GM12878 (cell line): ENCODE data around the gene SUSD5. TPM values are rescaled to one million over a fixed set of nuclear protein-coding genes. Genes with fewer than 3 reads are reported as not detected.

Experiments used
- ATAC-seq: fragments of 200-7000 bp; cut with Tn5 transposase; 3 replicates; pipeline ENCODE4 v1.9.1; 2020; ENCODE audit warnings: mild to moderate bottlenecking, moderate library complexity
- BruUV-seq: library from RNA; stranded (reverse); fragments of 400-500 nt; replicated peaks from 2 replicates; lab custom pipeline; 2021; lab: Mats Ljungman, UMichigan
- CTCF ChIA-PET: fragments of 300-600 bp; sonication (Branson Sonifier 250); formaldehyde crosslinking; extraction: SDS; loops from one replicate; lab custom pipeline; 2021; ENCODE audit warnings: inconsistent platforms; lab: Yijun Ruan, JAX
- POLR2A ChIA-PET: fragments of 350-600 bp; formaldehyde crosslinking; extraction: SDS; loops from one replicate; lab custom pipeline; 2021; ENCODE audit warnings: inconsistent platforms; lab: Charles Lee
- RAD21 ChIA-PET: fragments of 300-600 bp; sonication (Branson Sonifier 250); formaldehyde crosslinking; loops from one replicate; lab custom pipeline; 2023; ENCODE audit warnings: antibody characterized with exemption; ENCODE audit not compliant: unreplicated experiment; lab: Charles Lee
- SMC1A ChIA-PET: fragments of 300-600 bp; sonication (Branson Sonifier 250); formaldehyde crosslinking; loops from one replicate; lab custom pipeline; 2023; ENCODE audit not compliant: unreplicated experiment, uncharacterized antibody; lab: Charles Lee
- DNase-seq: peaks from one replicate; pipeline ENCODE4 v3.0.0-alpha.2; 2011; ENCODE audit warnings: low read depth, low spot score
- FAIRE-seq: peaks from 3 replicates; lab custom pipeline; 2011; peaks lifted over from hg19 to GRCh38; lab: Jason Lieb, UNC
- H2AFZ ChIP-seq: 2 replicates; pipeline ENCODE4 v1.6.0; 2011; ENCODE audit warnings: low read depth, low read length, control low read depth; ENCODE audit not compliant: control insufficient read depth
- H3K27ac ChIP-seq: 2 replicates; pipeline ENCODE4 v1.5.1; 2011; ENCODE audit warnings: control low read depth; ENCODE audit not compliant: control insufficient read depth, insufficient read depth
- H3K27me3 ChIP-seq, 2 experiments: replicated peaks in 1 of 2; 2 replicates each; pipeline versions ENCODE4 v1.6.0 to v1.6.1; 2011; ENCODE audit warnings: low read length in 1 of 2; ENCODE audit not compliant: control insufficient read depth in 2 of 2, insufficient read depth in 2 of 2
- H3K36me3 ChIP-seq, 2 experiments: 2 replicates each; pipeline ENCODE4 v1.5.1; 2011; ENCODE audit warnings: low read length in 1 of 2; ENCODE audit not compliant: control insufficient read depth in 2 of 2, insufficient read depth in 2 of 2
- H3K4me1 ChIP-seq: 2 replicates; pipeline ENCODE4 v1.6.1; 2011; ENCODE audit warnings: mild to moderate bottlenecking, low read length, moderate library complexity, mixed read lengths; ENCODE audit not compliant: control insufficient read depth, insufficient read depth
- H3K4me2 ChIP-seq: 2 replicates; pipeline ENCODE4 v1.6.0; 2011; ENCODE audit warnings: control low read depth; ENCODE audit not compliant: control insufficient read depth, insufficient read depth
- H3K4me3 ChIP-seq: fragments of 200-600 bp; sonication (generic); 2 replicates; pipeline ENCODE4 v1.5.1; 2016
- H3K79me2 ChIP-seq: 2 replicates; pipeline ENCODE4 v1.6.0; 2011; ENCODE audit warnings: low read length; ENCODE audit not compliant: control insufficient read depth, insufficient read depth
- H3K9ac ChIP-seq: 2 replicates; pipeline ENCODE4 v1.8.0; 2011; ENCODE audit warnings: low read length, control low read depth, mixed read lengths; ENCODE audit not compliant: control insufficient read depth, insufficient read depth
- H3K9me3 ChIP-seq: replicated peaks from 3 replicates; pipeline ENCODE4 v1.5.1; 2011; ENCODE audit warnings: mild to moderate bottlenecking, low read length; ENCODE audit not compliant: control insufficient read depth, insufficient read depth
- H4K20me1 ChIP-seq: 2 replicates; pipeline ENCODE4 v1.6.0; 2011; ENCODE audit not compliant: control insufficient read depth, insufficient read depth
- ASH2L ChIP-seq: fragments of 300-600, 200-600 bp; sonication (generic); IDR thresholded peaks from 2 replicates; pipeline ENCODE4 v1.6.1; 2017; ENCODE audit warnings: low read depth, mild to moderate bottlenecking, borderline replicate concordance
- BMI1 ChIP-seq: fragments of 450-650 bp; IDR thresholded peaks from 2 replicates; pipeline ENCODE4 v1.6.1; 2016; ENCODE audit warnings: mild to moderate bottlenecking, moderate library complexity, borderline replicate concordance
- HCFC1 ChIP-seq: fragments of 150-350 bp; IDR thresholded peaks from 2 replicates; pipeline ENCODE4 v1.6.1; 2014; ENCODE audit warnings: low read length
- IKZF2 ChIP-seq, 2 experiments: fragments of 450-650 bp; IDR thresholded peaks; 2 replicates each; pipeline ENCODE4 v1.6.1; 2017; ENCODE audit warnings: mild to moderate bottlenecking in 2 of 2, moderate library complexity in 2 of 2
- LARP7 ChIP-seq: fragments of 450-650 bp; IDR thresholded peaks from 2 replicates; pipeline ENCODE4 v1.6.1; 2017; ENCODE audit warnings: mild to moderate bottlenecking
- NBN ChIP-seq: fragments of 450-650 bp; IDR thresholded peaks from 2 replicates; pipeline ENCODE4 v1.6.1; 2016
- RAD21 ChIP-seq: IDR thresholded peaks from 2 replicates; pipeline ENCODE4 v1.6.1; 2011; ENCODE audit warnings: mild to moderate bottlenecking, low read depth, low read length, moderate library complexity; ENCODE audit not compliant: insufficient read depth
- SMC3 ChIP-seq: IDR thresholded peaks from 2 replicates; pipeline ENCODE4 v1.6.1; 2011; ENCODE audit warnings: low read length, improper control_type of control experiment, borderline replicate concordance
- SREBF1 ChIP-seq: IDR thresholded peaks from 2 replicates; pipeline ENCODE4 v1.6.1; 2012; ENCODE audit warnings: mild to moderate bottlenecking, low read length
- SUPT20H ChIP-seq: IDR thresholded peaks from 2 replicates; pipeline ENCODE4 v1.6.1; 2011; ENCODE audit warnings: low read depth, mild to moderate bottlenecking, low read length, moderate library complexity, borderline replicate concordance; ENCODE audit not compliant: control insufficient read depth
- SUZ12 ChIP-seq: fragments of 200-600 bp; sonication (generic); IDR thresholded peaks from one replicate; pipeline ENCODE4 v1.6.1; 2018; ENCODE audit warnings: antibody characterized with exemption, mild to moderate bottlenecking; ENCODE audit not compliant: unreplicated experiment
- ZNF274 ChIP-seq: IDR thresholded peaks from one replicate; pipeline ENCODE4 v1.8.0; 2011; ENCODE audit not compliant: insufficient read length, insufficient read depth
- WGBS: methylation state at CpG from one replicate; pipeline ENCODE4 v1.1.6; 2016; ENCODE audit warnings: low lambda C conversion rate; ENCODE audit not compliant: insufficient replicate concordance, insufficient coverage; ENCODE audit errors: missing lambda C conversion rate; 5-methylcytosine and 5-hydroxymethylcytosine counted together
- in situ Hi-C: fragments of 300-500 bp; cut with MboI; formaldehyde crosslinking; loops from 9 replicates; pipeline ENCODE4 v1.14.3; 2018; ENCODE audit warnings: mixed read lengths
- intact Hi-C: fragments of 100-400 bp; cut with micrococcal nuclease; formaldehyde crosslinking; loops from one replicate; pipeline ENCODE4 v1.14.2; 2022; ENCODE audit not compliant: unreplicated experiment
- polyA plus RNA-seq, 11 experiments: library from polyadenylated mRNA; depleted of rRNA in 4 of 11; unstranded in 6 of 11; stranded (reverse) in 5 of 11; fragments of >200 nt; fragmentation: Nextera tagmentation in 4 of 11; fragmentation: Illumina TruSeq in 1 of 11; extraction: Ambion mirVana in 4 of 11; extraction: Trizol in 1 of 11; gene quantifications; 1 replicate in 1 of 11; 2 replicates in 10 of 11; pipeline versions ENCODE4 v1.2.1 to v1.2.3, GENCODE V29; 2011 to 2016; ENCODE audit warnings: inconsistent platforms in 2 of 11, missing spikeins in 2 of 11, low read depth in 1 of 11
- total RNA-seq, 4 experiments: library from RNA; depleted of rRNA in 3 of 4; stranded (reverse); fragments of >200 nt in 3 of 4; fragmentation: Illumina TruSeq in 1 of 4; extraction: Trizol in 1 of 4; gene quantifications; 2 replicates each; pipeline versions ENCODE4 v1.2.1 to v1.2.3, GENCODE V29; 2013 to 2021
- TF ChIP-seq, protein P1 (sequence below): IDR thresholded peaks from 2 replicates; pipeline ENCODE4 v1.6.1; 2012; ENCODE audit warnings: low read depth, low read length, improper control_type of control experiment
- TF ChIP-seq, protein P2 (sequence below): fragments of 450-650 bp; conservative IDR thresholded peaks from 2 replicates; pipeline ENCODE4 v1.6.1; 2017; ENCODE audit warnings: mild to moderate bottlenecking, moderate library complexity
- TF ChIP-seq, protein P3 (sequence below): IDR thresholded peaks from 2 replicates; pipeline ENCODE4 v1.6.1; 2012; ENCODE audit warnings: mild to moderate bottlenecking, low read depth, low read length

Gene SUSD5
- total and polyA plus RNA-seq, 10 of the 15 experiments (the other 5 are each of a cell fraction or from before 2014, with no cell fraction given): 0.01 to 0.05 (median 0.03) TPM; not detected in 4

DNA sequence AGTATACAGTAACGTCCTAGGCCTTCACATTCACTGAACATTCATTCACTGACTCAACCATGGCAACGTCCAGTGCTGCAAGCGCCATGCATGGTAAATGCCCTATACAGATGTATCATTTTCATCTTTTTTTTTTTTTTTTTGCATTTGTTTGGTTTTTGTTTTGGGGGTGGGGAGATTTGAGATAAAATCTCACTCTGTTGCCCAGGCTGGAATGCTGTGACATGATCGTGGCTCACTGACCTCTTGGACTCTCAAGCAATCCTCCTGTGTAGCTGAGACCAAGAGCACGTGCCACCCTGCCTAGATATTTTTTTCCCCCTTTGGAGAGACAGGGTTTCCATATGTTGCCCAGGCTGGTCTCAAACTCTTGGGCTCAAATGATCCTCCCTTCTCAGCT is 37.4 kb downstream of the SUSD5 start (continued):
- TF ChIP-seq, protein P1, sequence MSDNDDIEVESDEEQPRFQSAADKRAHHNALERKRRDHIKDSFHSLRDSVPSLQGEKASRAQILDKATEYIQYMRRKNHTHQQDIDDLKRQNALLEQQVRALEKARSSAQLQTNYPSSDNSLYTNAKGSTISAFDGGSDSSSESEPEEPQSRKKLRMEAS: no peak
- TF ChIP-seq BMI1: no peak
- no peak for TF ChIP-seq IKZF2 (IDR thresholded peaks at IDR 0.05)

DNA sequence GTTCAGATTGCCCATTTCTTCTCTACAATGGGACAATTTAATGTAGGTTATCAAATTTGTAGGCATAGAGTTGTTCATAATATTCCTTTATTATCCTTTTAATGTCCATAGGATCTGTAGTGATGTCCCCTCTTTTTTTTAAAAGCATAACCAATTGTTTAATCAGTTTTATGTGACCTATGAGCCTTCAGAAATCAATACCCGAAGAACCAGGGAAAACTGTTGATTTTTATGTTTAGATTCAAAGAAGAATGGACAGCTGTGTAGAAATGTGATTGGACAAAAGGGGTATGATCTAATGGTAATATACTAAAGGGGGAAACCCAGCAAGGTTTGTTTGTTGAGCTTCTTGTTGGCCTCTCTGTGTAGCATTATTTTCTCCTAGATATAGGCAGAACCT is 39.5 kb downstream of the SUSD5 start:
- no TSS peak for BruUV-seq
- WGBS: 75% methylated on average over 1 of the region's 1 CpG
- RAD21 ChIA-PET: interaction anchor here (1.6 kb wide), 1 partner anchor 48 kb away, joined by 5 read pairs; no protein-coding TSS in a partner anchor
- Histone ChIP-seq H3K4me3 (no peak overlapping the region), H3K27ac (no peak overlapping the region), H3K4me2 (no peak overlapping the region), H3K36me3 (no peaks in the 10 kb centered on the region), H4K20me1 (no peaks in the 10 kb centered on the region), H3K9ac (no peak overlapping the region), H3K4me1 (no peaks in the 10 kb centered on the region), H3K27me3 (no peaks in the 10 kb centered on the region), H3K9me3 (no peaks in the 10 kb centered on the region; the same call in 2 of the 3 replicates), H3K79me2 (no peaks in the 10 kb centered on the region), H2AFZ (no peak overlapping the region)
- POLR2A ChIA-PET: no interaction called here
- no peak for TF ChIP-seq ZNF274
- no peak for TF ChIP-seq HCFC1
- TF ChIP-seq NBN: no peak
- TF ChIP-seq, protein P2, sequence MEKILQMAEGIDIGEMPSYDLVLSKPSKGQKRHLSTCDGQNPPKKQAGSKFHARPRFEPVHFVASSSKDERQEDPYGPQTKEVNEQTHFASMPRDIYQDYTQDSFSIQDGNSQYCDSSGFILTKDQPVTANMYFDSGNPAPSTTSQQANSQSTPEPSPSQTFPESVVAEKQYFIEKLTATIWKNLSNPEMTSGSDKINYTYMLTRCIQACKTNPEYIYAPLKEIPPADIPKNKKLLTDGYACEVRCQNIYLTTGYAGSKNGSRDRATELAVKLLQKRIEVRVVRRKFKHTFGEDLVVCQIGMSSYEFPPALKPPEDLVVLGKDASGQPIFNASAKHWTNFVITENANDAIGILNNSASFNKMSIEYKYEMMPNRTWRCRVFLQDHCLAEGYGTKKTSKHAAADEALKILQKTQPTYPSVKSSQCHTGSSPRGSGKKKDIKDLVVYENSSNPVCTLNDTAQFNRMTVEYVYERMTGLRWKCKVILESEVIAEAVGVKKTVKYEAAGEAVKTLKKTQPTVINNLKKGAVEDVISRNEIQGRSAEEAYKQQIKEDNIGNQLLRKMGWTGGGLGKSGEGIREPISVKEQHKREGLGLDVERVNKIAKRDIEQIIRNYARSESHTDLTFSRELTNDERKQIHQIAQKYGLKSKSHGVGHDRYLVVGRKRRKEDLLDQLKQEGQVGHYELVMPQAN: no peak
- TF ChIP-seq SREBF1: no peak
- no peak for TF ChIP-seq SMC3
- TF ChIP-seq SUZ12: no peak
- TF ChIP-seq ASH2L: no peak
- TF ChIP-seq LARP7: no peak
- TF ChIP-seq, protein P3, sequence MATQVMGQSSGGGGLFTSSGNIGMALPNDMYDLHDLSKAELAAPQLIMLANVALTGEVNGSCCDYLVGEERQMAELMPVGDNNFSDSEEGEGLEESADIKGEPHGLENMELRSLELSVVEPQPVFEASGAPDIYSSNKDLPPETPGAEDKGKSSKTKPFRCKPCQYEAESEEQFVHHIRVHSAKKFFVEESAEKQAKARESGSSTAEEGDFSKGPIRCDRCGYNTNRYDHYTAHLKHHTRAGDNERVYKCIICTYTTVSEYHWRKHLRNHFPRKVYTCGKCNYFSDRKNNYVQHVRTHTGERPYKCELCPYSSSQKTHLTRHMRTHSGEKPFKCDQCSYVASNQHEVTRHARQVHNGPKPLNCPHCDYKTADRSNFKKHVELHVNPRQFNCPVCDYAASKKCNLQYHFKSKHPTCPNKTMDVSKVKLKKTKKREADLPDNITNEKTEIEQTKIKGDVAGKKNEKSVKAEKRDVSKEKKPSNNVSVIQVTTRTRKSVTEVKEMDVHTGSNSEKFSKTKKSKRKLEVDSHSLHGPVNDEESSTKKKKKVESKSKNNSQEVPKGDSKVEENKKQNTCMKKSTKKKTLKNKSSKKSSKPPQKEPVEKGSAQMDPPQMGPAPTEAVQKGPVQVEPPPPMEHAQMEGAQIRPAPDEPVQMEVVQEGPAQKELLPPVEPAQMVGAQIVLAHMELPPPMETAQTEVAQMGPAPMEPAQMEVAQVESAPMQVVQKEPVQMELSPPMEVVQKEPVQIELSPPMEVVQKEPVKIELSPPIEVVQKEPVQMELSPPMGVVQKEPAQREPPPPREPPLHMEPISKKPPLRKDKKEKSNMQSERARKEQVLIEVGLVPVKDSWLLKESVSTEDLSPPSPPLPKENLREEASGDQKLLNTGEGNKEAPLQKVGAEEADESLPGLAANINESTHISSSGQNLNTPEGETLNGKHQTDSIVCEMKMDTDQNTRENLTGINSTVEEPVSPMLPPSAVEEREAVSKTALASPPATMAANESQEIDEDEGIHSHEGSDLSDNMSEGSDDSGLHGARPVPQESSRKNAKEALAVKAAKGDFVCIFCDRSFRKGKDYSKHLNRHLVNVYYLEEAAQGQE: no peak
- TF ChIP-seq RAD21: no peak
- no peak for TF ChIP-seq SUPT20H
- SMC1A ChIA-PET: no interaction called here
- no peak for FAIRE-seq
- CTCF ChIA-PET: no interaction called here
- in situ Hi-C loops: no loop called here
- no peak for DNase-seq
- intact Hi-C loops: no loop called here
- no peak for ATAC-seq
